NCI-H2107 treated with DMSO at 0.1 percent for 48 hours (cell line): ENCODE data around the gene STX1A.

ENCODE experiments used
- DNase-seq: peaks from one replicate; lab custom pipeline; 2025; ENCODE audit not compliant: unreplicated experiment; lab: John Stamatoyannopoulos, UW

Gene STX1A

GRCh38 chr7:73708961-73709549 is 10.4 kb downstream of the STX1A start:
- DNase-seq = no peak

- peak; percentile 83 for DNase-seq
These were observed 12.3 kb downstream of the STX1A start for GRCh38 chr7:73707045-73707631.

- peak; percentile 29 for DNase-seq
These were observed 13.1 kb downstream of the STX1A start for GRCh38 chr7:73706126-73707044.

GRCh38 chr7:73705551-73705920 is 13.9 kb downstream of the STX1A start:
- DNase-seq = no peak

- DNase-seq = no peak
These were observed 14.6 kb downstream of the STX1A start for GRCh38 chr7:73704640-73705550.

- DNase-seq = no peak
These were observed 15.5 kb downstream of the STX1A start for GRCh38 chr7:73703757-73704639.

- DNase-seq = no peak
These were observed 16.2 kb downstream of the STX1A start for GRCh38 chr7:73703225-73703624.

GRCh38 chr7:73702665-73703064 is 16.8 kb downstream of the STX1A start:
- DNase-seq = no peak

- no peak for DNase-seq
These were observed 17.2 kb downstream of the STX1A start for GRCh38 chr7:73702226-73702625.

GRCh38 chr7:73701357-73701995 is 18.0 kb downstream of the STX1A start:
- no peak for DNase-seq

- DNase-seq = no peak
These were observed 18.8 kb downstream of the STX1A start for GRCh38 chr7:73700581-73701134.

GRCh38 chr7:73700069-73700423 is 19.4 kb downstream of the STX1A start:
- no peak for DNase-seq

GRCh38 chr7:73699370-73700068 is 19.9 kb downstream of the STX1A start:
- no peak for DNase-seq

- DNase-seq = no peak
These were observed 21.1 kb downstream of the STX1A start for GRCh38 chr7:73698410-73698809.

GRCh38 chr7:73696372-73696771 is 23.1 kb downstream of the STX1A start:
- DNase-seq = no peak

GRCh38 chr7:73690646-73691045 is 28.8 kb downstream of the STX1A start:
- no peak for DNase-seq

GRCh38 chr7:73688288-73688687 is 31.2 kb downstream of the STX1A start:
- DNase-seq = no peak

GRCh38 chr7:73685311-73685710 is 34.2 kb downstream of the STX1A start:
- DNase-seq = no peak
